ENCODE measurements around the gene C1QTNF8.

C1QTNF8 gene

GRCh38 chr16:1096169-1097082 is at the start of gene C1QTNF8:
Gene C1QTNF8, minus strand, starts transcription at chr16:1096244. Its CDS starts 1,322 bp downstream, at chr16:1094922.
- DNase-seq: no peak

- no peak for DNase-seq
Measured at GRCh38 chr16:1145383-1146100, 49.5 kb upstream of the C1QTNF8 start.

GRCh38 chr16:1144476-1145382 is 48.7 kb upstream of the C1QTNF8 start:
- DNase-seq: no peak

- DNase-seq: no peak
Measured at GRCh38 chr16:1143761-1144450, 47.9 kb upstream of the C1QTNF8 start.

- no peak for DNase-seq
Measured at GRCh38 chr16:1142911-1143310, 46.9 kb upstream of the C1QTNF8 start.

- no peak for DNase-seq
Measured at GRCh38 chr16:1141716-1142115, 45.7 kb upstream of the C1QTNF8 start.

GRCh38 chr16:1141191-1141590 is 45.1 kb upstream of the C1QTNF8 start:
- no peak for DNase-seq

- DNase-seq: no peak
Measured at GRCh38 chr16:1140582-1141162, 44.6 kb upstream of the C1QTNF8 start.

GRCh38 chr16:1137604-1138003 is 41.6 kb upstream of the C1QTNF8 start:
- no peak for DNase-seq

- no peak for DNase-seq
Measured at GRCh38 chr16:1135459-1135825, 39.4 kb upstream of the C1QTNF8 start.

GRCh38 chr16:1134776-1135458 is 38.9 kb upstream of the C1QTNF8 start:
- DNase-seq: no peak

GRCh38 chr16:1133810-1134520 is 37.9 kb upstream of the C1QTNF8 start:
- DNase-seq: no peak

GRCh38 chr16:1133271-1133670 is 37.2 kb upstream of the C1QTNF8 start:
- DNase-seq: no peak

GRCh38 chr16:1132431-1132830 is 36.4 kb upstream of the C1QTNF8 start:
- DNase-seq: no peak

GRCh38 chr16:1131378-1131994 is 35.4 kb upstream of the C1QTNF8 start:
- no peak for DNase-seq

- no peak for DNase-seq
Measured at GRCh38 chr16:1130382-1130781, 34.3 kb upstream of the C1QTNF8 start.

GRCh38 chr16:1129106-1129960 is 33.3 kb upstream of the C1QTNF8 start:
- no peak for DNase-seq

- no peak for DNase-seq
Measured at GRCh38 chr16:1127971-1128715, 32.1 kb upstream of the C1QTNF8 start.

- DNase-seq: no peak
Measured at GRCh38 chr16:1127101-1127500, 31.1 kb upstream of the C1QTNF8 start.
